IMR-90 (cell line): ENCODE data around the gene DMRTC2. TPM values are rescaled to one million over a fixed set of nuclear protein-coding genes. Genes with fewer than 3 reads are reported as not detected.

Experiments
- ATAC-seq: fragments of 200-7000 bp; cut with Tn5 transposase; 2 replicates; pipeline ENCODE4 v1.9.1; 2020; ENCODE audit warnings: low read depth, mild to moderate bottlenecking, moderate library complexity
- BruUV-seq: library from RNA; stranded (reverse); fragments of 400-500 nt; replicated peaks from 2 replicates; lab custom pipeline; 2021; lab: Mats Ljungman, UMichigan
- CTCF ChIA-PET: fragments of 300-600 bp; formaldehyde crosslinking; extraction: SDS; loops from one replicate; lab custom pipeline; 2021; ENCODE audit warnings: antibody characterized with exemption; lab: Yijun Ruan, JAX
- POLR2A ChIA-PET: fragments of 300-600 bp; sonication (Branson Sonifier 250); formaldehyde crosslinking; loops from one replicate; lab custom pipeline; 2022; ENCODE audit warnings: antibody characterized with exemption; ENCODE audit not compliant: unreplicated experiment; lab: Charles Lee
- DNase-seq: peaks from one replicate; pipeline ENCODE4 v3.0.0; 2013
- H2AFZ ChIP-seq: replicated peaks from 2 replicates; pipeline ENCODE3; 2013; ENCODE audit warnings: low read length, mild to moderate bottlenecking; ENCODE audit not compliant: poor library complexity
- H2AK5ac ChIP-seq: 2 replicates; pipeline ENCODE4 v1.6.1; 2013; ENCODE audit warnings: low read depth, low read length, inconsistent platforms
- H2AK9ac ChIP-seq: replicated peaks from 2 replicates; pipeline ENCODE3; 2013; ENCODE audit warnings: mild to moderate bottlenecking, low read depth, low read length, moderate library complexity; ENCODE audit not compliant: poor library complexity
- H2BK120ac ChIP-seq: 2 replicates; pipeline ENCODE4 v1.6.1; 2013; ENCODE audit warnings: low read depth, low read length, inconsistent platforms
- H2BK15ac ChIP-seq: 3 replicates; pipeline ENCODE4 v1.6.1; 2013; ENCODE audit warnings: low read depth, low read length, inconsistent platforms
- H2BK20ac ChIP-seq: 2 replicates; pipeline ENCODE4 v1.6.1; 2013; ENCODE audit warnings: low read depth, mild to moderate bottlenecking, inconsistent platforms, low read length, moderate library complexity
- H2BK5ac ChIP-seq: 2 replicates; pipeline ENCODE4 v1.6.1; 2013; ENCODE audit warnings: mild to moderate bottlenecking, low read depth, low read length, inconsistent platforms; ENCODE audit not compliant: poor library complexity, severe bottlenecking
- H3K14ac ChIP-seq: replicated peaks from 2 replicates; pipeline ENCODE4 v1.6.1; 2013; ENCODE audit warnings: low read depth, low read length, inconsistent platforms
- H3K18ac ChIP-seq: 2 replicates; pipeline ENCODE4 v1.6.1; 2013; ENCODE audit warnings: low read depth, low read length, control low read depth
- H3K23ac ChIP-seq: 2 replicates; pipeline ENCODE4 v1.6.1; 2013; ENCODE audit warnings: low read depth, low read length, inconsistent platforms
- H3K27ac ChIP-seq: 2 replicates; pipeline ENCODE4 v1.5.1; 2013; ENCODE audit warnings: mild to moderate bottlenecking, control low read depth, low read length; ENCODE audit not compliant: insufficient read depth
- H3K27me3 ChIP-seq: 2 replicates; pipeline ENCODE4 v1.6.1; 2013; ENCODE audit warnings: low read length; ENCODE audit not compliant: control insufficient read depth, insufficient read depth
- H3K36me3 ChIP-seq: 2 replicates; pipeline ENCODE4 v1.6.1; 2013; ENCODE audit warnings: low read length, mixed read lengths; ENCODE audit not compliant: control insufficient read depth, insufficient read depth
- H3K4ac ChIP-seq: 2 replicates; pipeline ENCODE4 v1.6.1; 2013; ENCODE audit warnings: low read depth, low read length, inconsistent platforms
- H3K4me1 ChIP-seq: 2 replicates; pipeline ENCODE4 v1.6.1; 2013; ENCODE audit warnings: low read length, mixed read lengths; ENCODE audit not compliant: control insufficient read depth, insufficient read depth
- H3K4me2 ChIP-seq: 2 replicates; pipeline ENCODE4 v1.6.1; 2013; ENCODE audit warnings: low read depth, mild to moderate bottlenecking, control low read depth, low read length, moderate library complexity
- H3K4me3 ChIP-seq: 2 replicates; pipeline ENCODE4 v1.5.1; 2013; ENCODE audit warnings: low read depth, mild to moderate bottlenecking, control low read depth, low read length, moderate library complexity; ENCODE audit not compliant: insufficient read depth
- H3K56ac ChIP-seq: 2 replicates; pipeline ENCODE4 v1.6.1; 2013; ENCODE audit warnings: low read length, inconsistent platforms; ENCODE audit not compliant: insufficient read depth; ENCODE audit errors: extremely low read depth
- H3K79me1 ChIP-seq, 2 experiments: 2 replicates each; pipeline ENCODE4 v1.6.1; 2013; ENCODE audit warnings: low read length in 2 of 2, inconsistent platforms in 1 of 2, low read depth in 1 of 2
- H3K9ac ChIP-seq: 2 replicates; pipeline ENCODE4 v1.6.1; 2013; ENCODE audit warnings: low read depth, low read length, control low read depth
- H3K9me1 ChIP-seq: 2 replicates; pipeline ENCODE4 v1.6.1; 2013; ENCODE audit warnings: low read length, inconsistent platforms; ENCODE audit not compliant: insufficient read depth
- H3K9me3 ChIP-seq: 2 replicates; pipeline ENCODE4 v1.6.1; 2013; ENCODE audit warnings: low read length; ENCODE audit not compliant: control insufficient read depth, insufficient read depth
- H4K20me1 ChIP-seq: 2 replicates; pipeline ENCODE4 v1.6.1; 2013; ENCODE audit warnings: low read length, inconsistent platforms; ENCODE audit not compliant: insufficient read depth
- H4K5ac ChIP-seq: 2 replicates; pipeline ENCODE4 v1.6.1; 2013; ENCODE audit warnings: mild to moderate bottlenecking, low read depth, low read length, control low read depth
- H4K8ac ChIP-seq, 2 experiments: 2 replicates each; pipeline ENCODE4 v1.6.1; 2013; ENCODE audit warnings: low read depth in 2 of 2, low read length in 2 of 2, control low read depth in 1 of 2, inconsistent platforms in 1 of 2
- H4K91ac ChIP-seq: 2 replicates; pipeline ENCODE4 v1.6.1; 2013; ENCODE audit warnings: low read depth, low read length, inconsistent platforms; ENCODE audit not compliant: insufficient read depth
- BHLHE40 ChIP-seq: fragments of 150-350 bp; IDR thresholded peaks from 2 replicates; pipeline ENCODE4 v1.6.1; 2016; ENCODE audit warnings: mild to moderate bottlenecking, low read depth, low read length
- CEBPB ChIP-seq: IDR thresholded peaks from 2 replicates; pipeline ENCODE4 v1.6.1; 2012; ENCODE audit warnings: low read depth, low read length, improper control_type of control experiment
- CHD1 ChIP-seq: IDR thresholded peaks from 2 replicates; pipeline ENCODE4 v1.6.1; 2012; ENCODE audit warnings: low read depth, low read length, improper control_type of control experiment
- CTCF ChIP-seq: conservative IDR thresholded peaks from 2 replicates; pipeline ENCODE4 v1.5.1; 2012; ENCODE audit warnings: mild to moderate bottlenecking, low read depth, low read length, improper control_type of control experiment
- ELK1 ChIP-seq: fragments of 150-350 bp; IDR thresholded peaks from 2 replicates; pipeline ENCODE4 v1.6.1; 2016; ENCODE audit warnings: low read depth, mild to moderate bottlenecking, low read length, moderate library complexity, borderline replicate concordance
- FOS ChIP-seq: fragments of 150-350 bp; IDR thresholded peaks from 2 replicates; pipeline ENCODE4 v1.6.1; 2016; ENCODE audit warnings: low read depth, low read length
- MAFK ChIP-seq: IDR thresholded peaks from 2 replicates; pipeline ENCODE4 v1.6.1; 2012; ENCODE audit warnings: low read depth, low read length, improper control_type of control experiment
- MAZ ChIP-seq: IDR thresholded peaks from 2 replicates; pipeline ENCODE4 v1.6.1; 2012; ENCODE audit warnings: low read depth, mild to moderate bottlenecking, low read length, improper control_type of control experiment, moderate library complexity, borderline replicate concordance
- MXI1 ChIP-seq: IDR thresholded peaks from 2 replicates; pipeline ENCODE4 v1.6.1; 2012; ENCODE audit warnings: low read depth, mild to moderate bottlenecking, low read length, moderate library complexity, borderline replicate concordance
- NFE2L2 ChIP-seq: fragments of 150-350 bp; IDR thresholded peaks from 2 replicates; pipeline ENCODE4 v1.6.1; 2016; ENCODE audit warnings: low read depth, mild to moderate bottlenecking, low read length
- POLR2A ChIP-seq: IDR thresholded peaks from 2 replicates; pipeline ENCODE4 v1.6.1; 2012; ENCODE audit warnings: mild to moderate bottlenecking, low read depth, low read length
- RAD21 ChIP-seq: IDR thresholded peaks from 2 replicates; pipeline ENCODE4 v1.6.1; 2012; ENCODE audit warnings: low read length, improper control_type of control experiment
- RCOR1 ChIP-seq: IDR thresholded peaks from 2 replicates; pipeline ENCODE4 v1.6.1; 2012; ENCODE audit warnings: mild to moderate bottlenecking, low read length, improper control_type of control experiment; ENCODE audit not compliant: insufficient replicate concordance
- RFX5 ChIP-seq: IDR thresholded peaks from 2 replicates; pipeline ENCODE4 v1.8.0; 2012; ENCODE audit warnings: low read depth, mild to moderate bottlenecking, low read length, moderate library complexity
- SMC3 ChIP-seq: fragments of 150-350 bp; IDR thresholded peaks from 2 replicates; pipeline ENCODE4 v1.6.1; 2016; ENCODE audit warnings: low read depth, mild to moderate bottlenecking, antibody characterized with exemption, low read length, moderate library complexity
- USF2 ChIP-seq: fragments of 150-350 bp; IDR thresholded peaks from 2 replicates; pipeline ENCODE4 v1.6.1; 2017; ENCODE audit warnings: mild to moderate bottlenecking, antibody characterized with exemption, low read length, low read depth
- WGBS, 2 experiments: methylation state at CpG; one replicate each; pipeline versions ENCODE4 v1.1.5 to v1.1.7; 2013; ENCODE audit warnings: missing lambda C conversion rate in 2 of 2; ENCODE audit not compliant: insufficient read length in 1 of 2; ENCODE audit errors: extremely low coverage in 2 of 2; 5-methylcytosine and 5-hydroxymethylcytosine counted together
- dilution Hi-C: fragments of 300-500 bp; cut with HindIII; formaldehyde crosslinking; loops from one replicate; pipeline ENCODE4 v1.14.3; 2018; ENCODE audit warnings: low sequenced_read_pairs; ENCODE audit not compliant: unreplicated experiment
- in situ Hi-C: fragments of 300-500 bp; cut with MboI; formaldehyde crosslinking; loops from 3 replicates; pipeline ENCODE4 v1.14.3; 2019; ENCODE audit warnings: low sequenced_read_pairs, inconsistent platforms, mixed read lengths
- intact Hi-C: fragments of 100-400 bp; cut with micrococcal nuclease; formaldehyde crosslinking; loops from 2 replicates; pipeline ENCODE4 v1.10.0; 2022
- polyA plus RNA-seq, 3 experiments: library from polyadenylated mRNA; depleted of rRNA; stranded (reverse); fragments of >200 nt; gene quantifications; 2 replicates each; pipeline ENCODE4 v1.2.3, GENCODE V29; 2012; ENCODE audit warnings: low replicate concordance in 1 of 3
- total RNA-seq: library from RNA; depleted of rRNA; stranded (reverse); fragments of >200 nt; gene quantifications from 2 replicates; pipeline ENCODE4 v1.2.3, GENCODE V29; 2012

Gene DMRTC2
- total and polyA plus RNA-seq, 2 of the 4 experiments (the other 2 are of a cell fraction): not detected

GRCh38 chr19:41844601-41845000 is 241 bp upstream of the DMRTC2 start, which contains the start of gene LYPD4:
Gene LYPD4, minus strand, starts transcription at chr19:41844683. Its CDS starts 5,398 bp downstream, at chr19:41839285.
- dilution Hi-C loops: no loop called here
- DNase-seq (no peak), ATAC-seq (no peak)
- no peaks in the 10 kb centered on the region for H3K9me1 ChIP-seq
- H4K8ac ChIP-seq: no peak within 1 kb of the TSS
- no TSS peak for BruUV-seq
- intact Hi-C loops: no loop called here
- no peak within 1 kb of the TSS for H3K18ac ChIP-seq
- H3K27ac ChIP-seq: no peak within 1 kb of the TSS
- H4K20me1 ChIP-seq: no peaks in the 10 kb centered on the region
- no peak within 1 kb of the TSS for H4K91ac ChIP-seq
- H2AK5ac ChIP-seq: no peak within 1 kb of the TSS
- no peak within 1 kb of the TSS for H2BK120ac ChIP-seq
- H4K5ac ChIP-seq: no peak within 1 kb of the TSS
- peaks cover 6% of the 10 kb centered on the region for H3K27me3 ChIP-seq
- WGBS, 2 experiments: 95% methylated on average over 16 of the region's 30 CpGs; no CpG with 5 or more reads in 1 of the 2 experiments
- in situ Hi-C loops: no loop called here
- no peak within 1 kb of the TSS for H3K56ac ChIP-seq
- no peaks in the 10 kb centered on the region for H3K36me3 ChIP-seq
- H3K4me1 ChIP-seq: no peaks in the 10 kb centered on the region
- no peak within 1 kb of the TSS for H2BK20ac ChIP-seq
- no peak within 1 kb of the TSS for H3K9ac ChIP-seq
- ChIA-PET CTCF (no interaction called here), POLR2A (no interaction called here)
- H3K4me2 ChIP-seq: no peak within 1 kb of the TSS
- H2AFZ ChIP-seq: no peak within 1 kb of the TSS
- TF ChIP-seq CHD1 (no peak), CEBPB (no peak), RAD21 (no peak), NFE2L2 (no peak), BHLHE40 (no peak), ELK1 (no peak), MAZ (no peak), USF2 (no peak), SMC3 (no peak), CTCF (no peak), POLR2A (no peak), FOS (no peak), RCOR1 (no peak), RFX5 (no peak), MAFK (no peak), MXI1 (no peak)
- no peaks in the 10 kb centered on the region for H3K9me3 ChIP-seq
- no peaks in the 10 kb centered on the region for H3K79me1 ChIP-seq
- H2AK9ac ChIP-seq: peak within 1 kb of the TSS; percentile 52
- no peak within 1 kb of the TSS for H3K23ac ChIP-seq
- no peak within 1 kb of the TSS for H3K4me3 ChIP-seq
- no peak within 1 kb of the TSS for H3K4ac ChIP-seq
- no peak within 1 kb of the TSS for H3K14ac ChIP-seq
- H2BK15ac ChIP-seq: no peak within 1 kb of the TSS
- H2BK5ac ChIP-seq: no peak within 1 kb of the TSS
